ENCODE data around the gene DPF3. TPM values are rescaled to one million over a fixed set of nuclear protein-coding genes. Genes with fewer than 3 reads are reported as not detected.

The DPF3 gene
- total and polyA plus RNA-seq, 11 donors, result 13.5 to 53.8 (median 37.0) TPM

GRCh38 chr14:72610096-72610830, 283.6 kb downstream of the DPF3 start:
- peaks cover 0 to 41% (median 26%) of the 10 kb centered on the region in 12 donors for H3K4me1 ChIP-seq
- no peaks in the 10 kb centered on the region for H3K36me3 ChIP-seq
- no peak for TF ChIP-seq POLR2A (IDR thresholded peaks at IDR 0.05)
- TF ChIP-seq CTCF (IDR thresholded peaks at IDR 0.05), result no peak
- no peaks in the 10 kb centered on the region for H3K9me3 ChIP-seq
- WGBS, 4 donors, result 81 to 91% (median 89%) methylated on average over 12 of the region's 12 CpGs
- DNase-seq (no peak), ATAC-seq (no peak)
- no peak overlapping the region for H3K4me3 ChIP-seq
- no peaks in the 10 kb centered on the region for H3K27me3 ChIP-seq
- H3K27ac ChIP-seq, result no peak overlapping the region
- intact Hi-C loops (cut with DNase I), result loop anchor here in 3 of 10 donors (10.0 kb wide), 3 partner anchors 215 to 295 kb away; partner anchors contain the start of gene DPF3 (in 1 of the 3)

- no peaks in the 10 kb centered on the region for H3K27me3 ChIP-seq
- H3K4me3 ChIP-seq, result no peak overlapping the region
- ATAC-seq (no peak), DNase-seq (no peak)
- TF ChIP-seq POLR2A (IDR thresholded peaks at IDR 0.05), result no peak
- TF ChIP-seq CTCF (IDR thresholded peaks at IDR 0.05), result no peak
- no peak overlapping the region for H3K27ac ChIP-seq
- H3K36me3 ChIP-seq, result no peaks in the 10 kb centered on the region
- 86 to 93% (median 90%) methylated on average over 11 to 12 of the region's 12 CpGs for WGBS, 4 donors
- intact Hi-C loops (cut with DNase I), result no loop called here
- H3K4me1 ChIP-seq, result peaks cover 0 to 32% (median 19%) of the 10 kb centered on the region in 12 donors
- no peaks in the 10 kb centered on the region for H3K9me3 ChIP-seq
Observed at GRCh38 chr14:72609205-72609916, 284.5 kb downstream of the DPF3 start.

GRCh38 chr14:72608391-72609204, 285.3 kb downstream of the DPF3 start:
- DNase-seq (no peak), ATAC-seq (no peak)
- TF ChIP-seq CTCF (IDR thresholded peaks at IDR 0.05) (no peak), POLR2A (IDR thresholded peaks at IDR 0.05) (no peak)
- Histone ChIP-seq H3K9me3 (no peaks in the 10 kb centered on the region), H3K36me3 (no peaks in the 10 kb centered on the region), H3K4me1 (peaks cover 0 to 24% (median 11%) of the 10 kb centered on the region in 12 donors), H3K27me3 (no peaks in the 10 kb centered on the region), H3K4me3 (no peak overlapping the region), H3K27ac (no peak overlapping the region)
- intact Hi-C loops (cut with DNase I), result no loop called here
- 92 to 93% (median 93%) methylated on average over 7 to 8 of the region's 8 CpGs for WGBS, 4 donors

All from heart left ventricle (tissue), 16 donors.